Right kidney (tissue), 1 donor: ENCODE results near the gene PITRM1.
A peak's percentile ranks its signal among the peaks of the same experiment; 100 is the strongest.
"Not testable (repeated sequence)": the region's sequence is repeated elsewhere in the genome, so short reads cannot be mapped to it uniquely, and the experiment has no call there.

Source experiments
- DNase-seq: peaks from one replicate; pipeline ENCODE4 v3.0.0-alpha.2; 2016

The PITRM1 gene

DNA sequence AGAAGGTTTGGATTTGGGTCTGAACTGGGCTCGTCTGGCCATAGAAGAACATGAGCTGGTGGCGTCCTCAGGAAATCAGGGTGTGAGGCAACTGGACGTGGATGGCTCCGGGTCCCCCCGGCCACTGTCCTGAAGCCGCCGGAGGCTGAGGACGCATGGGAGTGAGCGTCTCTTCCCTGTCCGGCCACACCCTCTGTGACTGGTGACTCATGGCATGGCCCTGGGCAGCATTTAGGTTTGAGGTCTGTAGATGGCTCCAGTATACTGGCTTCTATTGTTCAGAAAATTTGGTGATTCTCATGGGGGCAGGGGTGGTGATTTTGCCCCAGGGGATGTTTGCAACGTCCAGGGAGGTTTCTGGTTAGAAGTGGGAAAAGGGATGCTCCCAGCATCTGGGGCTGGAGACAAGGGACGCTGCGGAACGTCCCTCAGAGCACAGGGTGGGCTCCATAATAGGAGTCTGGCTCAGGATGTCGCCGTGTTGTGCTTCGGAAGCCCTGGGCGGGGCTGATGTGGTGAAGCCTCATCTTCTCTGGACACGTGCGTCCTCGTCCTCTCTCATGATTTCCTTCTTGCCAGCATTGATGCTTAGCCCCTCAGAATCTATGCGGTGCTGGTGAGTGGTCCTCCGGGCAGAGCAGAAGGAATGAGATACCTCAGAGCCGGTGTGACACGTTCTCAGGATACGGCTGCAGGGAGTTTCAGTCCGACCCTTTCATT lies 49.9 kb downstream of the PITRM1 start:
- DNase-seq = no peak

DNA sequence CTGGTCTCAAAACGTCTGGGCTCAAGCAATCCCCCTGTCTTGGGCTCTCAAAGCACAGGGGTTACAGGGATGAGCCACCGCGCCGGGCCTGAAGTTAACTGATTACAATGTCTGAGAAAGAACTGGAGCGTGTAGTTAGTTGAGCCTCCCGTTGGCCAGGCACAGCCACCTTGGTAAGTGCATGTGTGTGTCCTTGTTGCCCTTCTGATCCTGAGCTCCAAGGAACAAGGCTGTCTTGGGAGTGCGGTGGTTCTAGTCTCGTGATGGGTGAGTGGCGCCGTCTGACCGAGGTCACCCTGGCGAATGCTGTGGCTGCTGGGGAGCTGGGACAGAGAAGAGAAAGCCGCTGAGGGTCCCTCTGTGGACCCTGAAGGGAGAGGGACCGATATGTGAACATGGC lies 50.5 kb downstream of the PITRM1 start:
- DNase-seq = no peak

DNA sequence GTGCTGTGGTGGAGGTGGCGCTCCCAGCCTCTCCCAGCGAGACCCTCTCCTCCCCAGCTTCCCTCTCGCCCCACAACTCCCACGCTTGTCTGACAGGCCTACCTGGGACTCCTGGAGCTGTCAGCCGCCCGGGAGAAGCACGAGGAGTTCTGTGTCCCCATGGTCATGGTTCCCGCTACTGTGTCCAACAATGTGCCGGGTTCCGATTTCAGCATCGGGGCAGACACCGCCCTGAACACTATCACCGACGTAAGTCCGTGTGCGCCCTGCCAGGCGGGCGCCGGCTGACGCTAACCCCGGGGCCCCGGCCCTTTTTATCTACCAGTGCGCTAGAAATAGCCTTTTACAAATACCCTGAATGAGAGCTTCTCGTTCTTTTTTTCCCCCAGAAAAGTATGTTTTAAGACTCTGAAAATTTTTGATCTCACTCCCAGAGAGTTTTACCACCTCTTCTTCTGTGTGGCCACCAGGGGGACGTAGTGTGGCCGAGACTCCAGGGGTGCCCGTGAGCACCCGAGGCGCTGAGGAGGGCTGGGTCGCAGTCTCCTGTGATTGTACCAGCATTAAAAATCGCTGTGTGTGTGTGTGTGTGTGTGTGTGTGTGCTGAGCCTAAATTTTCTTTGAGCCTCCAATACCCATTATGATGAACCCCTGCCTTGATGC lies 52.7 kb downstream of the PITRM1 start:
- DNase-seq = no peak

DNA sequence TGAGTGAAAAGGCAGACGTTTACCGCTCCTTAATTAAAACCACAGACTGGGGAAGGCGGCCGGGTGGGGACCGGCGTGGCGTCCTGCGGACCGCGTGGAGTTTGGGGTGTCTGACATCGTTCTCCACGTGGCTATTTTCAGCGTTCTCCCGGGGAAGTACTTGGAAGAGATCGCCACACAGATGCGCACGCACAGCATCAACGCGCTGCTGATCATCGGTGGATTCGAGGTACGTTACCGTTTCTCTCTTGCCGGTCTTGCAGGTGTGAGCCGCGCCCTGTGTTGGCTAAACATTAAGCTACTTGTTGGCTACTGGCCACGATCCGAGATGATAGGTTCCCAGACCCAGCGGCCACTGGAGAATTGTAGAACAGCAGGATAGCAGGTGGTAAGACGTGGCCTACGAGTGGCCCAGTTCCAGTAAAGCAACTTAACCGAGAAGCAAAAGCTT lies 53.9 kb downstream of the PITRM1 start:
- DNase-seq = no peak

DNA sequence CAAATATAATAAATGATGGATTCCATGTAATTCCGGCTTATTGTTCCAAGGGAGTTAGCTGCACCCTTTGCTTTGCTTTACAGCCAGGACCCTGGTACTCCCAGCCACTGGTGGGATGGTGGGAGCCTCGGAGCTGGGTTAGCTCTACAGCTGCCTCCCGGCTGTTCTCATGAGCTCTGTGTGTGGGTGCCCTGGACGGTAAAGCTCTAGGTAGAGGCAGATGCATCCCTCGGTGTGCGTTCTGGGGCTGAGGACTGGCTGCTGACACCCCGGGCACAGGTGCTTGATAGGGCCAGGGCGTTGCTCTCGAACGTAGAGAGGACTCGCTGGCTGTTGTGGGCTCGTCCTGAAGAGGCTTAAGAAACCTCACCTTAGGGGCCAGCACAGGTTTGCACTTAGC lies 55.1 kb downstream of the PITRM1 start:
- DNase-seq = no peak

DNA sequence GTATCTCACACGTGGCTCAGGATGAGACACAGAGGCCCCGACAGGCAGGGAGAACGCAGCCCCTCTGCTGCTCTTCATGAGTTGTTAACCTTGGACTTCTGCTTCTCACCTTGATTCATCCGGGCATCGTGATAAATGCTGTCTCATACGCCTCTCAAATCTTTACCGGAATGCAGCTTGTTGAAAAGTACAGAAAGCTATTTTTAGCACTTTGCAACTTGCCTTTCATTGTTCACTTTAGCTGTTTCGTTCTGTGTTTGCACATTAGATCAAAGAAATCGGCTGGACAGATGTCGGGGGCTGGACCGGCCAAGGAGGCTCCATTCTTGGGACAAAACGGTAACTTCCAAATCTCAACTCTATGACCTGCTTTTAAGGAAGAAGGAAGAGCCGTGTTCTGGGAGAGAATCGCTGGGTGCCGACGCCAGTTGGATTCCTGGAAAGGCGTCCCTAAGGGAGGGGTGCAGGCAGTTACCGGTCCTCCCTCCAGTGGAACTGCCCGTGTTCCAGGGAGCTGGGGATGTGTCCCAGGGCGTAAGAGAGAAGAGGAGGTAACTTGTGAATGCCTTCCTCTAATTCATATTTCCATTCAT lies 56.0 kb downstream of the PITRM1 start:
- no peak for DNase-seq

DNA sequence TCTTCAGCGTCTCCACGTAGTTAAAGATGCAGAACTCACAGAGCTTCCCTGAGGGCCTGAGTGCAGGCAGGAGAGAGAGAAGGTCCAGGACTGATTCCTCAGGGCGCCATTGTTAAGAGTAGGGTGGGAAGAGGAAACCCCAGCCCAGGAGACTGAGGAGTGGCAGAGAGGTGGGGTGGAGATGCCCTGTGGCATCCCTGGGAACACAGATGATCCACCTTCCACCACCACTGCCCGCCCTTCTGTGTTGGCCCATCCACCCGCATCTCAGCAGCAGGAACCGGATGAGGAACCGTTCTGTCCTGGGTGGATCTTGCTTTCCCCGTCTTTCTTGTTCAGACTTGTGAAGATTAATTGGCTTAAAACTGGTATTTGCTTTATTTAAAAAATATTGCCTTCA lies 56.9 kb downstream of the PITRM1 start:
- no peak for DNase-seq

DNA sequence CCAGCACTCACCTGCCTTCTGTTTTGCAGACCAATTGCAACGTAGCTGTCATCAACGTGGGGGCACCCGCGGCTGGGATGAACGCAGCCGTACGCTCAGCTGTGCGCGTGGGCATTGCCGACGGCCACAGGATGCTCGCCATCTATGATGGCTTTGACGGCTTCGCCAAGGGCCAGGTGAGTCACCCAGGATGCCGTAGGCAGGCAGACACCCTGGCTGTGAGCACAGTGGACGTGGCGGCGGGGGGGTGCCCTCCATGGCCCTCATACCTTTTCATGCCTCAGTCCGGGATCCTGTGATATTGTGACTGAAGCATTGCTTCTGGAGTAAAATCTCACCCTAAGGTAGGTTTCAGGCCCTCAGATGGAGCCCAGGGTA lies 59.2 kb downstream of the PITRM1 start:
- no peak for DNase-seq

DNA sequence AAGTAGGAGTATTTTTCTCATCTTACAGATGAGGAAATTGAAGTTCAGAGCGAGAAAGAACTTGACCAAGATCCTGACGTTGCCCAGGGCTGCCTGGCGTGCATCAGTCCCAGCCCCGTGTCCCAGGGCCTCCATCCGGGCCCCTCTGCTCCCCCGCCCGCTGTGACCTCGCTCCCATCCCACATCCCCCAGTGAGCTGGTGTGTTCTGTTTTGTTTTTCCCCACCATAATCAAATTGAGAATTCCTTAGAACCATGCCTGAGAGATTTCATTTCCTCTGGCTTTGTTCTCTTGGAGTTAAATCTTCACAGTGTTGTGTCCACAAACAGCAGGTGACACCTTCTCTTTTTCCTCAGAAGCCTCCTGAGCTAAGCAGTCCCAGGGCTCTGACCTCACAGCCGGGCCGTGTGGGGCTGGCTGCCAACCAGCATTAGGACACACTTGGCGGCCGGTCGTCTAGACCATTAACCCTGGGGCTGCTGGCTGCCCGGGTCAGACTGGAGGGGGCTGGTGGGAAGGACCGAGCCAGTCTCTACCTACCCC lies 60.9 kb downstream of the PITRM1 start:
- DNase-seq = peak; percentile 48

DNA sequence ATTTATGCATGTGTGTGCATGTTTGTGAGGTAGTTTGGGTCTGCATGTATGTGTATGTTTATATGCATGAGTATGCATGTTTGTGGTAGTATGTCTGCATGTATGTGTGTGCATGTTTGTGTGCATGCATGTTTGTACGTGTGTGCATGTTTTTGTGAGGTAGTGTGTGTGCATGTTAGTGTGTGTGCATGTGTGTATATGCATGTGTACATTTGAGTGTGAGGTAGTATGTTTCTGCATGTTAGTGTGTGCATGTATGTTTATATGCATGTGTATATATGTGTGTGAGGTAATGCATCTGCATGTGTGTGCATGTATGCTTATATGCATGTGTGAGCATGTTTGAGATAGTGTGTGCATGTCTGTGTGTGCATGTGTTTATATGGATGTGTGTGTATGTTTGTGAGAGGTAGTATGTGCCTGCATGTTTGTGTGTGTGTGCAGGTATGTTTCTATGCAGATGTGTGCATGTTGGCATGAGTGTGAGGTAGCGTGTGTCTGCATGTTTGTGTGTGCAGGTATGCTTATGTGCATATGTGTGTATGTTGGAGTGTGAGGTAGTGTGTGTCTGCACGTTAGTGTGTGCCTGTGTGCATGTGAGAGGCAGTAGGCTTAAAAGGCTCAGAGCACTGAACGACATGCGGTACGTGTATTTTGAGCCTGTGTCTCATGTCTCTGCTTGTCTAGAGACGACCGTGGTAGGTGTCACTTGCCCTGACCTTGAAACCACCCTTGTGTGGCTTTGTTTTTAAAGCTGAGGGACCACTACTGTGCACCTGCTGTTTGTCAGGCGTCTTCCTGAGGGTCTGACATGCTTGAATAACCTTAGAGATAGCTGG lies 61.6 kb downstream of the PITRM1 start:
- no peak for DNase-seq

DNA sequence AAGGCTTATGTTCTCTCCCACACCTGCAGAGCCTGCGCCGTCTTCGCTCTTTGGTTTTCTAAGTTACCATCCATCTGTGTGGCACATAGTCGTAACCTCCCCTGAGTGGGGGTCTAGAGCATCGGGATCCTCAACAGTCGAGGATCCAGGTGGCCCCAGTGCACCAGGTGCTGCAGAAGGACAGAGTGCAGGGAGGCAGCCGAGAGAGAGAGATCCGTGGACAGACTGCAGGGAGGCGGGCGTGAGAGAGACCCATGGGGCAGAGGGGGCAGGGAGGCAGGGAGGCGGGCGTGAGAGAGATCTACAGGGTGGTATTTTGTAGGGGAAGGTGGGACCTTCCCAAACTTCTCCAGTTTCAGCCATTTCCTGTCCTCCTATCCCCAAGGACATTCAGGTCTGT lies 62.9 kb downstream of the PITRM1 start:
- DNase-seq = no peak

DNA sequence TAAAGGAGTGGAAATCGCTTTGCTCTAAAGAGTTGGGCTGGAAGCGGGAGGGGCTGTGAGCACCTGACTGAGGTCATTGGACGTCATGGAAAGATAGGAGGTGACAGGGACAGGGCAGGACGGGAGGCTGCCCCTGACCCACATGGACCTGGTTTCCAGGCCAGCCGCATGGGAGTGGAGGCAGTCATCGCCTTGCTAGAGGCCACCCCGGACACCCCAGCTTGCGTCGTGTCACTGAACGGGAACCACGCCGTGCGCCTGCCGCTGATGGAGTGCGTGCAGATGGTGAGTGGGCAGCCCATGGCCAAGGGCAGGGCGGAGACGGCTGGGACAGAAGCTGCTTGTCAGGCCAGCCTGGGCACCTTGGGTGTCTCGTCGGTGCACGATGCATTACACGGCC lies 63.4 kb downstream of the PITRM1 start:
- DNase-seq = no peak

DNA sequence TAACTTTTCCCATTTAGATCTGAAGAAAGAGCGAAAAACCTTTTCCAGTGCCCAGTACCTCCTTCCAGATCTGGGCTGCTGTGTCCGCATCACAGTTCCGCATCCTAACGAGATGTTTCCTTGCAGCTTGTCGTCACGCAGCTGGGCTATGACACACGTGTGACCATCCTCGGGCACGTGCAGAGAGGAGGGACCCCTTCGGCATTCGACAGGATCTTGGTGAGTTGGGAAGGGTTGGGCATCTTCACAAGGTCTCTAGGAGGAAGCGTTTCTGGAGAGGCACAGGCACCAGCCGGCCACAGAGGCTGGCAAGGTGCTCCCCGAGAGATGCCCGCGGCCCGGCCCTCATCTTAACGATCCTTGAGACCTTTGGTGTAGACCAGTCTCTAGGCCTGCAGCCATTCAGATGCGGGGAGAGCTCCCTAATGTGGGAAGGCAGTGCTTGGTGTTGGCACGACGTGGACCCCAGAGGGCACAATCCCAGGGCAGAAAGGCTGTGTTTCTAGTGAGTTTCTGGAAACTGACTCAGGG lies 63.9 kb downstream of the PITRM1 start:
- DNase-seq = no peak

DNA sequence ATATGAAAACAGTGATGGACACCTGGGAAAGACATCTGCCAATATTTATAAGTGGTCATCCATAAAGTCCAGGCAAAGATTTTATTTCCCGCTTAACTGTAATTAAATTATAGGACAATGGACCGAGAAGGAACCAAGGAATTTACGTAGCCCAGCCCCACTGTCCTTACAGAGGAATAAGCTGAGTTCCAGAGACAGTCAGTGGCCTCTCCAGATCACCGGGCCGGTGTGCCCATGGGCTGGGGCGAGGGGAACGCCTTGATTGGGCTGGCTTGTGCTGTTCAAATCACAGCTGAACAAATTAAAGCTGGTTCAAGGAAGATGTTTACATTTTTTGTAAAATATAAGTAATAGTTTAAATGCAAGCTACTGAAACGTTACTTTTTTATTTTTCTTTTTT lies 64.5 kb downstream of the PITRM1 start:
- DNase-seq = no peak

DNA sequence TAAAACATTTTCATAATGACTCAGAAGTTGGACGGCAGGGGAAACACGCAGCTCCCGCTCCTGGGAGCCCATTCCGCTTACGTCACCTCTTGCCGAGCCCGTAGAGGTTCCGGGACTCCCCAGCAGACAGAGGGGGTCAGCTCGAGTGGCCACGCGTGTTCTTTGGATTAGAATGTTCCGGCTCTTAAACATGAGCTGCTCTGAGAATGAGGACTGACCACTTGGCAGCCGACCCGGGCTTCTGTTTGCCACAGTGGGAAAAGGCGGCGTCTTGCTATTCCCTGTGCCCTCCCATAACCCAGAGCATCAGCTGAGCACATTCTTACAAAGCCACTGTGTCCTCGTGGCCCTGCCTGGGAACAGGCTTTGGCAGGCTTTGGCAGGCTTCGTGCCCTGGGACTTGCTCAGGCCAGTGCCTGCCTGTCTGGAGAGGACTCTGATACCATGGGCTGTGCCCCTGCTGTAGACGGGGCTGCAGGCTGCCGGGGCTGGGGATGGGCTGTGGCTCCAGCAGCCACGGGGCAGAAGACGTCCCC lies 65.1 kb downstream of the PITRM1 start:
- no peak for DNase-seq

DNA sequence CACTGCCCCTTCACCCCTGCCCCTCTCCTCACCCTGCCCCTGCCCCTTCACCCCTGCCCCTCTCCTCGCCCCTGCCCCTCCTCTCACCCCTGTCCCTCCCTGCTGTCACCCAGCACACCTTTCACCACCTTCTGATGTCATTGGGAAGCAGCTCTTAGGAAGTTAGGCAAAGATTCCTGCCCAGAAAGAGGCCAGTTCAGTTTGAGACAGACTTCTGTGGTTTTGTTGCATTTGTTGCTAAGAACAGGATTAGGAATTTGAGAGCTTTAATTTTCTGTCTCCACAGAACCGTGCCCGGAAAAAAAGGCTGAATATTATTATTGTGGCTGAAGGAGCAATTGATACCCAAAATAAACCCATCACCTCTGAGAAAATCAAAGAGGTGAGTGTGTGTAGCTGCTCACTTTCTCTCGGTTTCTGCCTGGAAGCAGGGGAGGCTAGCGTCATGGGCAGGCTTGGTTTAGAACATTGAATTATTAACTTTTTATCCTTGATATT lies 65.6 kb downstream of the PITRM1 start:
- DNase-seq = no peak

DNA sequence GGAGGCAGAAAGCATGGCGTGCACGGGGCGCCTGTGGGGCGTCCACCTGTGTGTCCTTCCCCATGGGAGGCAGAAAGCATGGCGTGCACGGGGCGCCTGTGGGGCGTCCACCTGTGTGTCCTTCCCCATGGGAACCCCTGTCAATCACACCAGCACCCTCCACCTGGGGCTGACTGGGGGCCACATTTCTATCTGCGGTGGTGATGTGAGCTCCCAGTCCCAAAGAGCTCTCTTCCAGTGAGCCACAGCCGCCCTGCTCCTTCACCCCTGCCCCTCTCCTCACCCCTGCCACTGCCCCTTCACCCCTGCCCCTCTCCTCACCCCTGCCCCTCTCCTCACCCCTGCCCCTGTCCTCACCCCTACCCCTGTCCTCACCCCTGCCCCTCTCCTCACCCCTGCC lies 66.3 kb downstream of the PITRM1 start:
- not testable (repeated sequence) for DNase-seq

DNA sequence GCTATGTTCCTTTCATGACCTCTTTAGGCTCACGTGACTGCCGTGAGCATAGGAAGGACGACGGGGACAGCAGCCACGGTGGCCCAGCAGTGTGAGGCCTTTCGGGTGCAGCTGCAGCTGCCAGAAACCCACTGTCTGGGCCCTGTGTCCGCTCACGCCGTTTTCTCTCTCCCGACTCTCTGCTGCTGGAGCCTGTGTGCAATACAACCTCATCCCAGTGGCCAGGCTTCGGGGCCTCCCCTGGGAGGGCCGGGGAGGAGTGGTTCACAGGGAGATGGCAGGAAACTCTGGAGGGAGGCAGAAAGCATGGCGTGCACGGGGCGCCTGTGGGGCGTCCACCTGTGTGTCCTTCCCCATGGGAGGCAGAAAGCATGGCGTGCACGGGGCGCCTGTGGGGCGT lies 66.7 kb downstream of the PITRM1 start:
- no peak for DNase-seq

DNA sequence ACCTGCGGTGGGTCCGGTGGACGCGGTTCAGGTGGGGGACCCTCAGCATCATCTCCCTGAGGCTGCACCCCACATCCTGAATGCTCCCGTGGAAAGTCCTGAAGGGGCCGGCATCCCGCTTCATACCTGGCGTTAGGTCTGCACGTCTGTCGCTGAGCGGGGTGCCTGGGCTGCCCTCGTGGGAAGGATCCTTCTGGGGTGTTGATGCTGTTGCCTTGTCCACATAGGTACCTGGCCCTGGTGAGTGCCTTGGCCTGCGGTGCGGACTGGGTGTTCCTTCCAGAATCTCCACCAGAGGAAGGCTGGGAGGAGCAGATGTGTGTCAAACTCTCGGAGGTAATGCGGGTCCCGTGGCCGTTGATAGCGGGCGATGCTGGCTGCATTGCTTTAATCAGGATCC lies 67.4 kb downstream of the PITRM1 start:
- no peak for DNase-seq

DNA sequence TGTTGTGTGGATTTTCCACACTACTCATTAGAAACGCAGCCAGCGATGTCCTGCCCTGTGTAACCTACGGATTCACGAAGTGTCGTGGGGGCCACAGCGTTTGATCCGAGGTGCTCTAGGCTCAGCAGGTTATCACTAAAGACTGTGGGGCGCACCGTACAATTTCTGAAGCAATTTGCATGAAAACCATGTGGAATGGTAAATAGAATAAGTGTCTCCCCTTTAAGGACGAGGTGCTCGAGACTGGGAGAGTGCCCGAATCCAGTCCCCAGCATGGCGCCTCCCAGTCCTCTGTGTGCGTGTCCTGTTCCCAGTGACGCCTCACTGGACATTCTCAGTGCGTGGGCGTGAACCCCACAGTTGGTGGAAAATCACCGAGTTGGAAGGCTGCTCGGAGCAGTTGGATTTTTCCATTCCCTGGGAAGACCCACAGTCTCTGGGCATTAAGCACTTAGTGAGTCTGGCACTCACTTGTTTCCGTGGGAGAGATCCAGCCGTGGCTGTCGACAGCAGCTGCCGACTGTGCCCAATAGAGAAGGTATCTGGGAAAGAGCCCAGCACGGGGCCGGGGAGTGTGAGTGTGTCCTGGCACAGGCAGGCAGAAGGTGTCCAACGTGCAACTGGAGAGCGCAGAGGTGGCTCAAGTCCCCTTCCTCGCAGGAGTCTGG lies 68.2 kb downstream of the PITRM1 start:
- DNase-seq = no peak

DNA sequence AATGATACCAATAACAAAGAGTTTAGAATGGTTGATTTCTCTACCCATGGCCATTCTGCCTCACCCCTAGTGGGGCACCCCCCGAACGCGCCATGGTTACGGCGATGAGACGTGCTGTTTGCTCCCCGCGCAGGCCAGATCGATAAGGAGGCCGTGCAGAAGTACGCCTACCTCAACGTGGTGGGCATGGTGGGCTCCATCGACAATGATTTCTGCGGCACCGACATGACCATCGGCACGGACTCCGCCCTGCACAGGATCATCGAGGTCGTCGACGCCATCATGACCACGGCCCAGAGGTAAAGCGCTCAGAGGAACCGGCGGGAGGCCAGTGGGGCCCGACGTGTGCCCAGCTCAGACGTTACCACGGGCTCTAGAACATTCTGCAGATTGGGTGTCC lies 68.9 kb downstream of the PITRM1 start:
- no peak for DNase-seq
